MCF 10A (cell line): Measurements from ENCODE around the gene KRTAP3-3. TPM values are rescaled to one million over a fixed set of nuclear protein-coding genes. Genes with fewer than 3 reads are reported as not detected.

Source experiments
- BruUV-seq: library from RNA; stranded (reverse); fragments of 400-500 nt; replicated peaks from 2 replicates; lab custom pipeline; 2021; lab: Mats Ljungman, UMichigan
- CTCF ChIA-PET: fragments of 300-600 bp; sonication (Branson Sonifier 250); formaldehyde crosslinking; extraction: SDS; loops from one replicate; lab custom pipeline; 2021; ENCODE audit warnings: antibody characterized with exemption, inconsistent platforms; lab: Yijun Ruan, JAX
- POLR2A ChIA-PET: fragments of 300-600, 350-650 bp; sonication (Branson Sonifier 250); formaldehyde crosslinking; extraction: SDS; loops from one replicate; lab custom pipeline; 2020; ENCODE audit warnings: antibody characterized with exemption, inconsistent platforms; lab: Yijun Ruan, JAX
- DNase-seq: peaks from one replicate; pipeline ENCODE4 v3.0.0-alpha.2; 2018; ENCODE audit not compliant: unreplicated experiment
- H3K27ac Mint-ChIP-seq: one replicate; pipeline ENCODE4 v1.8.0; 2022; ENCODE audit warnings: mild to moderate bottlenecking, low read depth, mixed read lengths; ENCODE audit not compliant: unreplicated experiment
- H3K27me3 Mint-ChIP-seq: one replicate; pipeline ENCODE4 v1.8.0; 2022; ENCODE audit warnings: mixed read lengths; ENCODE audit not compliant: insufficient read depth, unreplicated experiment
- H3K36me3 Mint-ChIP-seq: one replicate; pipeline ENCODE4 v1.8.0; 2022; ENCODE audit warnings: mild to moderate bottlenecking, moderate library complexity, mixed read lengths; ENCODE audit not compliant: insufficient read depth, unreplicated experiment
- H3K4me1 Mint-ChIP-seq: one replicate; pipeline ENCODE4 v1.8.0; 2022; ENCODE audit warnings: mixed read lengths; ENCODE audit not compliant: insufficient read depth, unreplicated experiment
- H3K4me3 Mint-ChIP-seq: one replicate; pipeline ENCODE4 v1.8.0; 2022; ENCODE audit warnings: mild to moderate bottlenecking, moderate library complexity, mixed read lengths; ENCODE audit not compliant: unreplicated experiment
- H3K9me3 Mint-ChIP-seq: one replicate; pipeline ENCODE4 v1.8.0; 2022; ENCODE audit warnings: mixed read lengths; ENCODE audit not compliant: unreplicated experiment
- intact Hi-C: fragments of 100-400 bp; cut with micrococcal nuclease; formaldehyde crosslinking; loops from 2 replicates; pipeline ENCODE4 v1.14.1; 2022
- total RNA-seq: library from RNA; stranded (reverse); gene quantifications from 2 replicates; pipeline ENCODE4 v1.2.3, GENCODE V29; 2022
- TF ChIP-seq, protein P1 (sequence below): fragments of 200-600 bp; IDR thresholded peaks from one replicate; pipeline ENCODE4 v1.8.0; 2022; ENCODE audit warnings: antibody characterized with exemption, mild to moderate bottlenecking; ENCODE audit not compliant: unreplicated experiment

Gene KRTAP3-3
- total RNA-seq, 1 experiment from 2014 or later = not detected

- Mint-ChIP-seq H3K9me3 (no peaks in the 10 kb centered on the region), H3K27ac (no peak overlapping the region)
Measured at GRCh38 chr17:40961591-40961990, 32.4 kb downstream of the KRTAP3-3 start.

GRCh38 chr17:40960144-40960543 is 33.8 kb downstream of the KRTAP3-3 start:
- TF ChIP-seq, protein P1, sequence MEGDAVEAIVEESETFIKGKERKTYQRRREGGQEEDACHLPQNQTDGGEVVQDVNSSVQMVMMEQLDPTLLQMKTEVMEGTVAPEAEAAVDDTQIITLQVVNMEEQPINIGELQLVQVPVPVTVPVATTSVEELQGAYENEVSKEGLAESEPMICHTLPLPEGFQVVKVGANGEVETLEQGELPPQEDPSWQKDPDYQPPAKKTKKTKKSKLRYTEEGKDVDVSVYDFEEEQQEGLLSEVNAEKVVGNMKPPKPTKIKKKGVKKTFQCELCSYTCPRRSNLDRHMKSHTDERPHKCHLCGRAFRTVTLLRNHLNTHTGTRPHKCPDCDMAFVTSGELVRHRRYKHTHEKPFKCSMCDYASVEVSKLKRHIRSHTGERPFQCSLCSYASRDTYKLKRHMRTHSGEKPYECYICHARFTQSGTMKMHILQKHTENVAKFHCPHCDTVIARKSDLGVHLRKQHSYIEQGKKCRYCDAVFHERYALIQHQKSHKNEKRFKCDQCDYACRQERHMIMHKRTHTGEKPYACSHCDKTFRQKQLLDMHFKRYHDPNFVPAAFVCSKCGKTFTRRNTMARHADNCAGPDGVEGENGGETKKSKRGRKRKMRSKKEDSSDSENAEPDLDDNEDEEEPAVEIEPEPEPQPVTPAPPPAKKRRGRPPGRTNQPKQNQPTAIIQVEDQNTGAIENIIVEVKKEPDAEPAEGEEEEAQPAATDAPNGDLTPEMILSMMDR = no peak

More at GRCh38 chr17:40961591-40961990, 32.4 kb downstream of the KRTAP3-3 start:
- Mint-ChIP-seq H3K4me3 (no peak overlapping the region), H3K4me1 (peaks cover 15% of the 10 kb centered on the region), H3K36me3 (no peaks in the 10 kb centered on the region), H3K27me3 (no peaks in the 10 kb centered on the region)
- CTCF ChIA-PET = interaction anchor here (0.7 to 1.4 kb wide), 3 partner anchors 9 to 49 kb away, joined by 3 to 4 read pairs (median 3); no protein-coding TSS in a partner anchor
- no TSS peak for BruUV-seq
- intact Hi-C loops = no loop called here
- POLR2A ChIA-PET = no interaction called here
- TF ChIP-seq, protein P1 = no peak
- no peak for DNase-seq

DNA sequence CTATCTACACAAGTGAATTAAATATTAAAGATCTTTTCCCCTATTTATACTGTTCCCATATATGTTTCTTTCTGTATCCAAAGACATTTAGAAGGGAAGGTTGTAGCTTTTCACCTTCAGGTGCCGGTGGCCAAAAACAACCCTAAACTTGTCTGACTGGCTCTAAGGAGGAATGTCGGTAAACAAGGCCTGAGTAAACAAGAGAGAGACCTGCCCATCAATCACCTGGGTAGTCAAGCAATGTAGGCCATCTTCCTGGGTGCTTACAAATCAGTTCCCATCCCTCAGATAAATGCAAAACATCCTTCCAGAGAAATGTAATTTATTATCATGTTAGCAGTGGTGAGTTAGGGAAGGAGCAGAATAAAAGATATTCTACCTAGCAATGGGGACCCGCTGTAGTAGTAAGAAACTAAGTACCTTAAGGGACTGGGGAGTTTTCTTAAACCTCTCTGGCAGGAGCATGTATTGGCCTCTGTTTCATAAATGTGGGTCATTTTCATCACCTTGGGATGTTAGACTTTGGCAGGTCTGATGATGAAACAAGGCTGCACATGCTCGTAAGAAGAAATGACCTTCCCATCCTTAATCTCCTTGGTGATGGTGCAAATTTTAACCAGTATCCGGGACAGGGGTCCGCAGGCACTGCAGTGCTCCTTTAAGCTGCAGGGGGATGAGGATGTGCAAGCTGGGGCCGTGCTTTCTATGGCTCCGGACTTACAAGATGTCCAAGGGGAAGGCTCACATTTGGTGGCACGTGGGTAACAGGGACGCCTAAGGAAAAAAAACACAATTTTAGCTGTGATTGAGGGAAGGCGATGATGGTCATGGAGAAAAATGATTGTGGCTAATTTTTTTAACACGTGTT is 35.6 kb downstream of the KRTAP3-3 start:
- peaks cover 27% of the 10 kb centered on the region for H3K4me1 Mint-ChIP-seq
- no peak overlapping the region for H3K4me3 Mint-ChIP-seq
- no peaks in the 10 kb centered on the region for H3K27me3 Mint-ChIP-seq
- no TSS peak for BruUV-seq
- no peaks in the 10 kb centered on the region for H3K9me3 Mint-ChIP-seq
- H3K27ac Mint-ChIP-seq = no peak overlapping the region
- DNase-seq = no peak
- no peaks in the 10 kb centered on the region for H3K36me3 Mint-ChIP-seq
- intact Hi-C loops = no loop called here
- CTCF ChIA-PET = interaction anchor here (0.9 to 1.7 kb wide), 3 partner anchors 48 to 705 kb away, joined by 3 to 5 read pairs (median 3); no protein-coding TSS in a partner anchor
- POLR2A ChIA-PET = interaction anchor here (1.4 kb wide), 1 partner anchor 48 kb away, joined by 9 read pairs; no protein-coding TSS in a partner anchor
- TF ChIP-seq, protein P1 = no peak

More at GRCh38 chr17:40960144-40960543, 33.8 kb downstream of the KRTAP3-3 start:
- no peak overlapping the region for H3K4me3 Mint-ChIP-seq
- no peaks in the 10 kb centered on the region for H3K36me3 Mint-ChIP-seq
- CTCF ChIA-PET = interaction anchor here (0.6 to 1.7 kb wide), 2 partner anchors 50 to 336 kb away, joined by 3 to 5 read pairs; no protein-coding TSS in a partner anchor
- peaks cover 21% of the 10 kb centered on the region for H3K4me1 Mint-ChIP-seq
- no peak overlapping the region for H3K27ac Mint-ChIP-seq
- POLR2A ChIA-PET = interaction anchor here (1.2 kb wide), 1 partner anchor 23 kb away, joined by 3 read pairs; the partner anchor contains the start of gene KRT23
- no peaks in the 10 kb centered on the region for H3K27me3 Mint-ChIP-seq
- intact Hi-C loops = no loop called here
- no peaks in the 10 kb centered on the region for H3K9me3 Mint-ChIP-seq
- BruUV-seq = no TSS peak
- no peak for DNase-seq
